Measurements from ENCODE around the gene ACACB.

GRCh38 chr12:109150124-109150640, 33.8 kb downstream of the ACACB start:
- TF ChIP-seq POLR2A (IDR thresholded peaks at IDR 0.05) (no peak), CTCF (IDR thresholded peaks at IDR 0.05) (no peak)

Measured in esophagus squamous epithelium (tissue), 4 donors.